ENCODE data around the gene ARHGAP26.
"Not testable (repeated sequence)": the region's sequence is repeated elsewhere in the genome, so short reads cannot be mapped to it uniquely, and the experiment has no call there.

ARHGAP26 gene

GRCh38 chr5:142918959-142919635 lies 148.9 kb downstream of the ARHGAP26 start:
- TF ChIP-seq CTCF (IDR thresholded peaks at IDR 0.05; ENCODE audit: borderline replicate concordance, insufficient read depth, low read depth, low read length) = no peak
- no peak overlapping the region for H3K4me3 ChIP-seq (ENCODE audit: low read depth, low read length)

- no peak overlapping the region for H3K4me3 ChIP-seq (ENCODE audit: low read depth, low read length)
- no peak for TF ChIP-seq CTCF (IDR thresholded peaks at IDR 0.05; ENCODE audit: borderline replicate concordance, insufficient read depth, low read depth, low read length)
Observed at GRCh38 chr5:142920849-142921612, 150.9 kb downstream of the ARHGAP26 start.

GRCh38 chr5:142922223-142922952 lies 152.2 kb downstream of the ARHGAP26 start:
- H3K4me3 ChIP-seq (ENCODE audit: low read depth, low read length) = no peak overlapping the region
- peak; percentile 23; the same call in 1 of the 2 replicates for TF ChIP-seq CTCF (IDR thresholded peaks at IDR 0.05; ENCODE audit: borderline replicate concordance, insufficient read depth, low read depth, low read length)

- no peak overlapping the region for H3K4me3 ChIP-seq (ENCODE audit: low read depth, low read length)
- 0 out of 2 replicates have a peak, but pooled peaks have one; percentile 13 for TF ChIP-seq CTCF (IDR thresholded peaks at IDR 0.05; ENCODE audit: borderline replicate concordance, insufficient read depth, low read depth, low read length)
Observed at GRCh38 chr5:142924135-142924883, 154.1 kb downstream of the ARHGAP26 start.

GRCh38 chr5:142925795-142926194 lies 155.6 kb downstream of the ARHGAP26 start:
- no peak for TF ChIP-seq CTCF (IDR thresholded peaks at IDR 0.05; ENCODE audit: borderline replicate concordance, insufficient read depth, low read depth, low read length)
- no peak overlapping the region for H3K4me3 ChIP-seq (ENCODE audit: low read depth, low read length)

- H3K4me3 ChIP-seq (ENCODE audit: low read depth, low read length) = no peak overlapping the region
- no peak for TF ChIP-seq CTCF (IDR thresholded peaks at IDR 0.05; ENCODE audit: borderline replicate concordance, insufficient read depth, low read depth, low read length)
Observed at GRCh38 chr5:142926549-142926948, 156.4 kb downstream of the ARHGAP26 start.

GRCh38 chr5:142928999-142929398 lies 158.8 kb downstream of the ARHGAP26 start:
- not testable (repeated sequence) for H3K4me3 ChIP-seq (ENCODE audit: low read depth, low read length)
